Fibroblast of upper back skin (primary cell): Measurements from ENCODE around the gene EMP1.
"Not testable (repeated sequence)": the region's sequence is repeated elsewhere in the genome, so short reads cannot be mapped to it uniquely, and the experiment has no call there.

Experiments
- DNase-seq: peaks from one replicate; pipeline ENCODE4 v3.0.0-alpha.2; 2013

Gene EMP1

DNA sequence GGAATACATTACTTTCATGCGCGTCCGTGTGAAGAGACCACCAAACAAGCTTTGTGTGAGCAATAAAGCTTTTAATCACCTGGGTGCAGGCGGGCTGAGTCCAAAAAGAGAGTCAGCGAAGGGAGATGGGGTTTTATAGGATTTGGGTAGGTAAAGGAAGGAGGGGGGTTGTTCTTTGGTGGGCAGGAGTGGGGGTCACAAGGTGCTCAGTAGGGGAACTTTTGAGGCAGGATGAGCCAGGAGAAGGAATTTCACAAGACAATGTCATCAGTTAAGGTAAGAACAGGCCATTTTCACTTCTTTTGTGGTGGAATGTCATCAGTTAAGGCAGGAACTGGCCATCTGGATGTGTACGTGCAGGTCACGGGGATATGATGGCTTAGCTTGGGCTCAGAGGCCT is 63.1 kb downstream of the EMP1 start:
- DNase-seq = not testable (repeated sequence)

DNA sequence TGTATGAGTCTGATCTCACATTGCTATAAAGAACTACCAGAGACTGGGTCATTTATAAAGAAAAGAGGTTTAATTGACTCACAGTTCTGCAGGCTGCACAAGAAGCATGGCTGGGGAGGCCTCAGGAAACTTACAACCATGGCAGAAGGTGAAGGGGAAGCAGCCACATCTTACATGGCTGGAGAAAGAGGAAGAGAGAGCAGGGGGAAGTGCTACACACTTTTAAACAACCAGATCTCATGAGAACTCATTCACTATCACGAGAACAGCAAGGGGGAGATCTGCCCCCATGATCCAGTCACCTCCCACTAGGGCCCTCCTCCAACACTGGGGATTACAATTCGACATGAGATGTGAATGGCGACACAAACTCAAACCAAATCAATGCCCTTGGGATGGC is 71.3 kb downstream of the EMP1 start:
- DNase-seq = not testable (repeated sequence)

DNA sequence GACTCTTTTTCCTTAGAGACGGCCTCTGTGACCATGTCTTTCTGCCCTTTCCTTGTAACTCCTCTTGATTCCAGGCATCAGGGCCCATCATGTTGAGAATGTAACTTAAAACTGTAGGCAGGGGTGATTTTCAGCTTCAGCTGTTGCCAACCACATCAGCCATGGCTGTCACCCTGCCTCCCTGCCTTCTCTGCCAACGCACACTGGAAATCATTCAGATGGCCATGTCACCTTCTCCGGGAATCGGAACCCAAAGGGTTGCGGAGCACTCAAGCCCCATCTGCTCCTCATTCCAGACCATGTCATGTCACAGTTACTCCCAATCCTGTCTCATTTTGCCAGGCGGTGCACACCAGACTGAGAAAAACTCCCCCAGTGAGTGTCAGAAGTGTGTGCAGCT is 72.1 kb downstream of the EMP1 start:
- no peak for DNase-seq
